HEK293 (cell line): ENCODE measurements around the gene AP5Z1.

Source experiments
- CTCF ChIA-PET: fragments of 350-600 bp; formaldehyde crosslinking; extraction: SDS; loops from one replicate; lab custom pipeline; 2021; ENCODE audit warnings: antibody characterized with exemption; lab: Yijun Ruan, JAX
- POLR2A ChIA-PET: fragments of 300-600 bp; formaldehyde crosslinking; extraction: SDS; loops from one replicate; lab custom pipeline; 2020; ENCODE audit warnings: antibody characterized with exemption, inconsistent platforms; lab: Yijun Ruan, JAX
- H3K27ac ChIP-seq: fragments of 200-500 bp; sonication (Bioruptor generic); 2 replicates; pipeline ENCODE4 v1.5.1; 2014; ENCODE audit warnings: low read depth, low read length, control low read depth, inconsistent platforms; ENCODE audit errors: extremely low read depth
- H3K36me3 ChIP-seq, 2 experiments: fragments of 200-500 bp in 1 of 2; sonication (Bioruptor generic) in 1 of 2; 1 replicate in 1 of 2; 2 replicates in 1 of 2; pipeline ENCODE4 v1.5.1; 2014 to 2017; ENCODE audit warnings: inconsistent platforms in 2 of 2, low read length in 2 of 2; ENCODE audit not compliant: control insufficient read depth in 2 of 2, insufficient read depth in 1 of 2
- H3K4me1 ChIP-seq: fragments of 200-500 bp; sonication (Bioruptor generic); 2 replicates; pipeline ENCODE4 v1.5.1; 2014; ENCODE audit warnings: mild to moderate bottlenecking, low read length, inconsistent platforms; ENCODE audit not compliant: control insufficient read depth, insufficient read depth
- H3K4me3 ChIP-seq: 2 replicates; pipeline ENCODE4 v1.5.1; 2011; ENCODE audit warnings: low read depth, mild to moderate bottlenecking, control low read depth, low read length, moderate library complexity
- H3K9me3 ChIP-seq: fragments of 200-500 bp; sonication (Bioruptor generic); 2 replicates; pipeline ENCODE4 v1.5.1; 2014; ENCODE audit warnings: low read depth, low read length, inconsistent platforms; ENCODE audit not compliant: control insufficient read depth, insufficient read depth
- EGR2 ChIP-seq: fragments of 450-650 bp; formaldehyde crosslinking; IDR thresholded peaks from 2 replicates; pipeline ENCODE4 v1.5.1; 2016; ENCODE audit warnings: low read depth, missing biosample characterization, missing genetic modification characterization
- FEZF1 ChIP-seq: fragments of 450-650 bp; formaldehyde crosslinking; IDR thresholded peaks from 2 replicates; pipeline ENCODE4 v1.5.1; 2016; ENCODE audit warnings: missing biosample characterization, missing genetic modification characterization
- GLIS2 ChIP-seq: fragments of 450-650 bp; formaldehyde crosslinking; IDR thresholded peaks from 2 replicates; pipeline ENCODE4 v1.5.1; 2016; ENCODE audit warnings: missing biosample characterization, missing genetic modification characterization
- IKZF3 ChIP-seq: fragments of 450-650 bp; IDR thresholded peaks from 2 replicates; pipeline ENCODE4 v1.5.0; 2018; ENCODE audit warnings: missing biosample characterization, mild to moderate bottlenecking, missing genetic modification characterization, moderate library complexity
- KLF1 ChIP-seq: fragments of 450-650 bp; formaldehyde crosslinking; IDR thresholded peaks from 2 replicates; pipeline ENCODE4 v1.5.1; 2016; ENCODE audit warnings: missing biosample characterization, missing genetic modification characterization
- KLF17 ChIP-seq: fragments of 450-650 bp; formaldehyde crosslinking; IDR thresholded peaks from 2 replicates; pipeline ENCODE4 v1.5.1; 2016; ENCODE audit warnings: missing biosample characterization, missing genetic modification characterization
- PBX3 ChIP-seq: sonication (generic); formaldehyde crosslinking; IDR thresholded peaks from 2 replicates; pipeline ENCODE4 v1.8.1; 2022; ENCODE audit warnings: mild to moderate bottlenecking, moderate library complexity, missing genetic modification reagents
- PRDM1 ChIP-seq: fragments of 450-650 bp; formaldehyde crosslinking; IDR thresholded peaks from 2 replicates; pipeline ENCODE4; 2016; ENCODE audit warnings: missing biosample characterization, missing genetic modification characterization
- ZBTB1 ChIP-seq: fragments of 450-650 bp; formaldehyde crosslinking; IDR thresholded peaks from 2 replicates; pipeline ENCODE4 v1.5.1; 2016; ENCODE audit warnings: missing biosample characterization, missing genetic modification characterization
- ZNF280C ChIP-seq: fragments of 450-650 bp; formaldehyde crosslinking; IDR thresholded peaks from 2 replicates; pipeline ENCODE4 v1.5.1; 2016; ENCODE audit warnings: missing biosample characterization, missing genetic modification characterization
- ZNF280D ChIP-seq: fragments of 450-650 bp; formaldehyde crosslinking; IDR thresholded peaks from 2 replicates; pipeline ENCODE4 v1.5.1; 2016; ENCODE audit warnings: missing biosample characterization, missing genetic modification characterization
- ZNF366 ChIP-seq: fragments of 450-650 bp; formaldehyde crosslinking; conservative IDR thresholded peaks from 2 replicates; pipeline ENCODE4 v1.5.1; 2016; ENCODE audit warnings: missing biosample characterization, missing genetic modification characterization
- ZNF391 ChIP-seq: fragments of 450-650 bp; formaldehyde crosslinking; IDR thresholded peaks from 2 replicates; pipeline ENCODE4 v1.5.1; 2016; ENCODE audit warnings: low read depth, missing biosample characterization, missing genetic modification characterization, borderline replicate concordance
- ZNF404 ChIP-seq: fragments of 450-650 bp; formaldehyde crosslinking; IDR thresholded peaks from 2 replicates; pipeline ENCODE4 v1.5.1; 2017; ENCODE audit warnings: missing biosample characterization, missing genetic modification characterization
- ZNF416 ChIP-seq: fragments of 450-650 bp; formaldehyde crosslinking; IDR thresholded peaks from 2 replicates; pipeline ENCODE4 v1.5.1; 2016; ENCODE audit warnings: missing biosample characterization, missing genetic modification characterization
- ZNF488 ChIP-seq: fragments of 450-650 bp; formaldehyde crosslinking; IDR thresholded peaks from 2 replicates; pipeline ENCODE4 v1.5.1; 2016; ENCODE audit warnings: missing biosample characterization, missing genetic modification characterization
- ZNF510 ChIP-seq: fragments of 450-650 bp; formaldehyde crosslinking; IDR thresholded peaks from 2 replicates; pipeline ENCODE4 v1.5.1; 2018; ENCODE audit warnings: mild to moderate bottlenecking, missing genetic modification characterization, missing biosample characterization; ENCODE audit not compliant: insufficient replicate concordance
- ZNF624 ChIP-seq: fragments of 450-650 bp; formaldehyde crosslinking; IDR thresholded peaks from 2 replicates; pipeline ENCODE4 v1.5.1; 2017; ENCODE audit warnings: missing biosample characterization, missing genetic modification characterization
- ZNF791 ChIP-seq: fragments of 450-650 bp; formaldehyde crosslinking; IDR thresholded peaks from 2 replicates; pipeline ENCODE4 v1.5.1; 2016; ENCODE audit warnings: missing biosample characterization, missing genetic modification characterization
- ZNF830 ChIP-seq: fragments of 450-650 bp; IDR thresholded peaks from 2 replicates; pipeline ENCODE4 v1.5.0; 2018; ENCODE audit warnings: missing biosample characterization, missing genetic modification characterization, low read depth, mild to moderate bottlenecking, moderate library complexity
- TF ChIP-seq, protein P1 (sequence below): fragments of 450-650 bp; formaldehyde crosslinking; conservative IDR thresholded peaks from 2 replicates; pipeline ENCODE4 v1.5.1; 2016; ENCODE audit warnings: low read depth, missing biosample characterization, missing genetic modification characterization
- TF ChIP-seq, protein P2 (sequence below): fragments of 450-650 bp; formaldehyde crosslinking; IDR thresholded peaks from 2 replicates; pipeline ENCODE4 v1.5.1; 2016; ENCODE audit warnings: missing biosample characterization, missing genetic modification characterization

Gene AP5Z1

DNA sequence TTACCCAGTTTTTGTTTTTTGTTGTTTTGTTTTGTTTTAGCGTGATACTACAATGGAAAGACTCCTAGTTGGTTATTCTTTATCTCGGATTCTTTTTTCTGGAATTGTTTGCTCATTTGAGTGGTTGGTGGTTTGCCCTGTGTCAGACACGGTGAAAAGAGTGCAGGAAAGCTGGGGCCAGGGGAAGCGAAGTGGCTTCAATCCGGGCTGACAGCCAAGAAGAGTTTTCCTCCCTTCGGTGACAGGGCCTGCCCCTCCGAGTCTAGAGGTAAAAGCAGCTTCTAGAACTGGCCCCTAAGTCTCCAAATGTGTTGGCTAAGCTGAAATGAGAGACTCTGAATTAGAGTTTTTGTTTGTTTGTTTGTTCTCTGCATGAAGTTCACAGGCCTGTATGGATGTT lies 5.7 kb upstream of the AP5Z1 start:
- peaks cover 0 to 30% of the 10 kb centered on the region in 2 experiments; a peak in 1 of 3 replicates for H3K36me3 ChIP-seq
- CTCF ChIA-PET: no interaction called here
- no peaks in the 10 kb centered on the region for H3K4me1 ChIP-seq
- H3K27ac ChIP-seq: peak overlapping the region; percentile 24; the same call in 1 of the 2 replicates
- POLR2A ChIA-PET: no interaction called here
- no peak overlapping the region for H3K4me3 ChIP-seq
- TF ChIP-seq FEZF1: peak; percentile 61
- TF ChIP-seq, protein P1, sequence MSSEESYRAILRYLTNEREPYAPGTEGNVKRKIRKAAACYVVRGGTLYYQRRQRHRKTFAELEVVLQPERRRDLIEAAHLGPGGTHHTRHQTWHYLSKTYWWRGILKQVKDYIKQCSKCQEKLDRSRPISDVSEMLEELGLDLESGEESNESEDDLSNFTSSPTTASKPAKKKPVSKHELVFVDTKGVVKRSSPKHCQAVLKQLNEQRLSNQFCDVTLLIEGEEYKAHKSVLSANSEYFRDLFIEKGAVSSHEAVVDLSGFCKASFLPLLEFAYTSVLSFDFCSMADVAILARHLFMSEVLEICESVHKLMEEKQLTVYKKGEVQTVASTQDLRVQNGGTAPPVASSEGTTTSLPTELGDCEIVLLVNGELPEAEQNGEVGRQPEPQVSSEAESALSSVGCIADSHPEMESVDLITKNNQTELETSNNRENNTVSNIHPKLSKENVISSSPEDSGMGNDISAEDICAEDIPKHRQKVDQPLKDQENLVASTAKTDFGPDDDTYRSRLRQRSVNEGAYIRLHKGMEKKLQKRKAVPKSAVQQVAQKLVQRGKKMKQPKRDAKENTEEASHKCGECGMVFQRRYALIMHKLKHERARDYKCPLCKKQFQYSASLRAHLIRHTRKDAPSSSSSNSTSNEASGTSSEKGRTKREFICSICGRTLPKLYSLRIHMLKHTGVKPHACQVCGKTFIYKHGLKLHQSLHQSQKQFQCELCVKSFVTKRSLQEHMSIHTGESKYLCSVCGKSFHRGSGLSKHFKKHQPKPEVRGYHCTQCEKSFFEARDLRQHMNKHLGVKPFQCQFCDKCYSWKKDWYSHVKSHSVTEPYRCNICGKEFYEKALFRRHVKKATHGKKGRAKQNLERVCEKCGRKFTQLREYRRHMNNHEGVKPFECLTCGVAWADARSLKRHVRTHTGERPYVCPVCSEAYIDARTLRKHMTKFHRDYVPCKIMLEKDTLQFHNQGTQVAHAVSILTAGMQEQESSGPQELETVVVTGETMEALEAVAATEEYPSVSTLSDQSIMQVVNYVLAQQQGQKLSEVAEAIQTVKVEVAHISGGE (tag by site-specific recombination): no peak
- no peaks in the 10 kb centered on the region for H3K9me3 ChIP-seq

GRCh38 chr7:4770886-4771285 lies 4.5 kb upstream of the AP5Z1 start:
- Histone ChIP-seq H3K9me3 (no peaks in the 10 kb centered on the region), H3K4me3 (no peak overlapping the region), H3K36me3 (peaks cover 0 to 21% of the 10 kb centered on the region in 2 experiments; a peak in 1 of 3 replicates), H3K27ac (no peak overlapping the region), H3K4me1 (no peaks in the 10 kb centered on the region)
- ChIA-PET POLR2A (no interaction called here), CTCF (no interaction called here)
- TF ChIP-seq ZNF624 (tag by site-specific recombination) (no peak), ZBTB1 (tag by site-specific recombination) (no peak), ZNF391 (tag by site-specific recombination) (no peak), IKZF3 (tag by site-specific recombination) (no peak), KLF17 (tag by site-specific recombination) (no peak), ZNF830 (tag by site-specific recombination) (no peak), PBX3 (CRISPR knock-in tag) (no peak), ZNF280C (tag by site-specific recombination) (no peak), ZNF280D (tag by site-specific recombination) (no peak), ZNF404 (tag by site-specific recombination) (no peak), PRDM1 (tag by site-specific recombination) (no peak), GLIS2 (tag by site-specific recombination) (no peak), ZNF366 (tag by site-specific recombination) (no peak), EGR2 (tag by site-specific recombination) (no peak), ZNF416 (tag by site-specific recombination) (no peak), ZNF510 (no peak), KLF1 (tag by site-specific recombination) (no peak), ZNF488 (no peak), ZNF791 (tag by site-specific recombination) (no peak)
- TF ChIP-seq, protein P2, sequence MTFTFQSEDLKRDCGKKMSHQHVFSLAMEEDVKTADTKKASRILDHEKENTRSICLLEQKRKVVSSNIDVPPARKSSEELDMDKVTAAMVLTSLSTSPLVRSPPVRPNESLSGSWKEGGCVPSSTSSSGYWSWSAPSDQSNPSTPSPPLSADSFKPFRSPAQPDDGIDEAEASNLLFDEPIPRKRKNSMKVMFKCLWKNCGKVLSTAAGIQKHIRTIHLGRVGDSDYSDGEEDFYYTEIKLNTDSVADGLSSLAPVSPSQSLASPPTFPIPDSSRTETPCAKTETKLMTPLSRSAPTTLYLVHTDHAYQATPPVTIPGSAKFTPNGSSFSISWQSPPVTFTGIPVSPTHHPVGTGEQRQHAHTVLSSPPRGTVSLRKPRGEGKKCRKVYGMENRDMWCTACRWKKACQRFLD (tag by site-specific recombination): no peak
